NCI-H748 (cell line): ENCODE measurements around the gene ACP4.
A peak's percentile ranks its signal among the peaks of the same experiment; 100 is the strongest.

Source experiments
- DNase-seq: peaks from one replicate; lab custom pipeline; 2025; ENCODE audit not compliant: unreplicated experiment; lab: John Stamatoyannopoulos, UW

Gene ACP4

GRCh38 chr19:50839712-50840655, 49.8 kb downstream of the ACP4 start:
- no peak for DNase-seq

DNA sequence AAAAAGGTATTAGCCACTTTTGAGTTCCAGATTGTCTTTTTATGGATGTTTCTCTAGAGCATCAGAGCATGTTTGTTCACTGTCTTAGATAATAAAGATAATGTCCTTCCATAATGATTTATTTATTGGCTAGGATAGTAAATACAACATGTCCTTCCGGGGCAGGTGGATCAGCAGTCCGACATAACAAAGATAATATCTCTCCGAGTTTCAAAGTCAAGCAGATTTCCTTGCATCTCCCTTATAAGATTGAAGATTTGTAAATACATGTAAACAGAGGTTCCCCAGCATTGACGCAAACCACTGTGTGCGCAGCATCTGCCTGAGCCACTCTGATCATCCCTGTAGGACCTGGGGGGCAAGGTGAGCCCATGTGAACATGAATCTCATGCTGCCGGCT, 51.9 kb downstream of the ACP4 start:
- peak; percentile 26 for DNase-seq

- DNase-seq = no peak
Measured at GRCh38 chr19:50843205-50843604, 53.0 kb downstream of the ACP4 start.

GRCh38 chr19:50843701-50844221, 53.5 kb downstream of the ACP4 start:
- DNase-seq = peak; percentile 79

GRCh38 chr19:50844296-50844935, 54.2 kb downstream of the ACP4 start:
- DNase-seq = peak; percentile 94
